ENCODE measurements around the gene FTO.

The FTO gene

DNA sequence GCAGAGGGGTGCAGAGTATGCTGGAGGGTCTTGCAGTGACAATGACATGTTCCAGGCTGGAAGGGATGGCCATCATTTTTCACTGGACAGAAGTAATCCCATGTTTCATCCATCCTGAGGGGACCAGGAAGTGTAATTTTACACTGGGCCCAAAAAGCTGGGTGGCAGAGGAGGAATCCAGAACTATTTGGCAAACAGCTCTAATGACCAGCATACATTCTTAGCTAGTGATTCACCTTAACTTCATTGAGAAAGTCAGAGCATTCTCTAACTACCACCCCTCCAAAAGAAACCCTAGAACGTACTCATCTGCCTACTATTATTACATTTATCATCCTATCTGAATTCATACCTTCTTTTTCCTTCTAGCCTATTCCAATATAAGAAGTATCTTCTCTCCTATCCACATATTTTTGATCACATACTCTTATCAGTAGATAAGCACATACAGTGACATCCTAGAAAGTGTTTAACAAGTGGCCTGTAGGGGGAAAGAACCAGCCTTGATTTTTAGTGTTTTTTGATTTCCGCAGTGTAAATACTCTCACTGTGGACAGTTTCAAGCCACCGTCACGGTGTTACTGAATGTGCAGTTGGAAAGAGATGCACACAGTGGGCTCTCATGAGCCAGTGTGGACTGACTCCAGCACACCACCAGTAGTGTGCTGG is 118.1 kb downstream of the FTO start:
- no peak overlapping the region for H3K4me3 ChIP-seq (replicated peaks; ENCODE audit: low read depth, low read length)
- TF ChIP-seq, protein P1, sequence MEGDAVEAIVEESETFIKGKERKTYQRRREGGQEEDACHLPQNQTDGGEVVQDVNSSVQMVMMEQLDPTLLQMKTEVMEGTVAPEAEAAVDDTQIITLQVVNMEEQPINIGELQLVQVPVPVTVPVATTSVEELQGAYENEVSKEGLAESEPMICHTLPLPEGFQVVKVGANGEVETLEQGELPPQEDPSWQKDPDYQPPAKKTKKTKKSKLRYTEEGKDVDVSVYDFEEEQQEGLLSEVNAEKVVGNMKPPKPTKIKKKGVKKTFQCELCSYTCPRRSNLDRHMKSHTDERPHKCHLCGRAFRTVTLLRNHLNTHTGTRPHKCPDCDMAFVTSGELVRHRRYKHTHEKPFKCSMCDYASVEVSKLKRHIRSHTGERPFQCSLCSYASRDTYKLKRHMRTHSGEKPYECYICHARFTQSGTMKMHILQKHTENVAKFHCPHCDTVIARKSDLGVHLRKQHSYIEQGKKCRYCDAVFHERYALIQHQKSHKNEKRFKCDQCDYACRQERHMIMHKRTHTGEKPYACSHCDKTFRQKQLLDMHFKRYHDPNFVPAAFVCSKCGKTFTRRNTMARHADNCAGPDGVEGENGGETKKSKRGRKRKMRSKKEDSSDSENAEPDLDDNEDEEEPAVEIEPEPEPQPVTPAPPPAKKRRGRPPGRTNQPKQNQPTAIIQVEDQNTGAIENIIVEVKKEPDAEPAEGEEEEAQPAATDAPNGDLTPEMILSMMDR (IDR thresholded peaks at IDR 0.05; ENCODE audit: low read depth, low read length, missing control alignments) = no peak
- no peak for DNase-seq (ENCODE audit: extremely low read depth, low read depth)

DNA sequence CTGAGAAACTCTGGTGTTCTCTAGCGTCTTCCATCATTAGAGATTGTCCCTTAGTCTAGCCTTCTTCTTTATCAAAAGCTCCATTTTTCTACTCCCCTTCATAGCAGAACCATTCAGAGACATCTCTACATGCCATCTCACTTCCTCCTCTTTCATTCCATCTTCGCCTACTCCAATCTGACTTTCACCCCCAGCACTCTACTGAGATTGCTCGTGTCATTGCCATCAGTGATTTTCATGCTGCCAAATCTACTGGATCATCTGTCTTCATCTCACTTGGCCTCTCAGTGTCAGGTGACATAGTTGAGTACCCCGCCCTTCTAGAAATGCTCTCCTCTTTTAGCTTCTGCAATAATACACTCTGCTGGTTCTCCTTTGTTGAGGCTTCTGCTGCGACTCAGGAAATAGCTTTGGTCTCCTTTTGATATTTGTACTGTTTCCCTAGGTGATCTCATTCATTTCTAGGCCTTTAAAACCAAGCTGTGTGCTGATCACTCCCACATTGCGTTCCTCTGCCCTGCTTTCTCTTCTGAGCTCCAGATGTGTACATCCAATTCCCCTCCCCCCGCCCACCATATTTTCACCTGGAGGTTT is 119.1 kb downstream of the FTO start:
- TF ChIP-seq, protein P1 (IDR thresholded peaks at IDR 0.05; ENCODE audit: low read depth, low read length, missing control alignments) = no peak
- H3K4me3 ChIP-seq (replicated peaks; ENCODE audit: low read depth, low read length) = no peak overlapping the region
- no peak for DNase-seq (ENCODE audit: extremely low read depth, low read depth)

DNA sequence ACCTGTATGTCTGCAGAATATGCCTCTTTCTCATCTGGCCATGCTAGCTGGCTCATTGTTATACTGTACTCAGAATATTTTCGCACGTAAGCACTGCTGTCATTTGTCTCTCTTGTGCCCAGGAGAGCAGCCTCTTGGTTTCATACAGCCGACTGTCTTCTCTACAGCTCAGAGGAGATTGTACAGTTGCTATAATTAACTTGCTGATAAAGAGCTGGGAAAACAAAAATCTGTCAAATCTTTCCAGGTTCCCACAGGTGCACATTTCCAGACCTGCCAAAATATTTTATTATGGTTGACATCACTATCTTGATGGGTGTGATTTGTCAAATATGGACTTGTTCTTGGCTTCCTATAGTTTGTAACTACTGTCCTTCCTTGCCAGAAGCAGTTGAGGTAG is 122.7 kb downstream of the FTO start:
- DNase-seq (ENCODE audit: extremely low read depth, low read depth) = no peak
- TF ChIP-seq, protein P1 (IDR thresholded peaks at IDR 0.05; ENCODE audit: low read depth, low read length, missing control alignments) = no peak
- no peak overlapping the region for H3K4me3 ChIP-seq (replicated peaks; ENCODE audit: low read depth, low read length)

DNA sequence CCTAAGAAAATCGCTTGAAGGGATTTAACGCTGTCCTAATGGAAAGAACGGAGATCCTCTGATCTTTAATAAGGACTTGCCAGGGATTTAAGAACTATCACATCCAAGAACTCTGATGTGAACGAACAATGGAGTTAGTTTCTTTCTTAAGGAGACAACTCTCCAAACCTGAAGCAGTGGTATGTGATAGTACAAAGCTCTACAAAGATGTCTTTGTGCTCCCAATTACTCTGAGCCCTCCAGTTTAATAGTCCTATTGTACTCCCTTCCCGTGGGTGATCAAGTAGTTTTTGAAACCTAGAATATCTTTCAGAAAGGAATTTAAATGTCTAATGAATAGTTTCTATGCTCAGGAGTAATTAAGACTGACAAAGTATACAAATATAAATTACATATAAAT is 123.8 kb downstream of the FTO start:
- TF ChIP-seq, protein P1 (IDR thresholded peaks at IDR 0.05; ENCODE audit: low read depth, low read length, missing control alignments) = no peak
- no peak overlapping the region for H3K4me3 ChIP-seq (replicated peaks; ENCODE audit: low read depth, low read length)
- DNase-seq (ENCODE audit: extremely low read depth, low read depth) = no peak

DNA sequence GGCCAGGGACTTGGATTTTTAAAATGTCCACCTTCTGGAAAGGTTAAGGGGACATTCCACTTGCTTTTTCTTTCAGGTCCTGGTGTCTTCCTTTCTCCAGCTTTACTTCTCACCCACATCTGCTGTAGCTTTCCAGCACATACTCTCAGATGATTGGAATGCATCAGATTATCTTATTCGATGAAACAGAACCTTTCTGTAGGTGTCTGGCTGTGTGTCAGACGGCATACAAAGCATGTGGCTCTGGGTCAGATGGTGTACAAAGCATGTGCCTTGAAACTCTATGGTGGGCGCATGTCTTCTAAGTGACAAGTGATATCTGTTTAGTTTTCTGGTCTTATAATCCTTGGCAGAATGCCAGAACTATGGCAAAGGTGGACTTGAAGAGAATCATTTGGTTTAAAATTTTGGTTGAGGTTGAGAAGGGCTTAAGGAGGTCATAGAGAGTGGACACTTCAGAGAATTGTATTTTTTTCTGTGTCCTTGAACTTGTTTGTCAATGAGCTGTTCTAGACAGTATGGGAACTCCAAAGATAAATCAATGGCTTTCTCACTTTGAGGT is 125.3 kb downstream of the FTO start:
- no peak overlapping the region for H3K4me3 ChIP-seq (replicated peaks; ENCODE audit: low read depth, low read length)
- TF ChIP-seq, protein P1 (IDR thresholded peaks at IDR 0.05; ENCODE audit: low read depth, low read length, missing control alignments) = no peak
- no peak for DNase-seq (ENCODE audit: extremely low read depth, low read depth)

DNA sequence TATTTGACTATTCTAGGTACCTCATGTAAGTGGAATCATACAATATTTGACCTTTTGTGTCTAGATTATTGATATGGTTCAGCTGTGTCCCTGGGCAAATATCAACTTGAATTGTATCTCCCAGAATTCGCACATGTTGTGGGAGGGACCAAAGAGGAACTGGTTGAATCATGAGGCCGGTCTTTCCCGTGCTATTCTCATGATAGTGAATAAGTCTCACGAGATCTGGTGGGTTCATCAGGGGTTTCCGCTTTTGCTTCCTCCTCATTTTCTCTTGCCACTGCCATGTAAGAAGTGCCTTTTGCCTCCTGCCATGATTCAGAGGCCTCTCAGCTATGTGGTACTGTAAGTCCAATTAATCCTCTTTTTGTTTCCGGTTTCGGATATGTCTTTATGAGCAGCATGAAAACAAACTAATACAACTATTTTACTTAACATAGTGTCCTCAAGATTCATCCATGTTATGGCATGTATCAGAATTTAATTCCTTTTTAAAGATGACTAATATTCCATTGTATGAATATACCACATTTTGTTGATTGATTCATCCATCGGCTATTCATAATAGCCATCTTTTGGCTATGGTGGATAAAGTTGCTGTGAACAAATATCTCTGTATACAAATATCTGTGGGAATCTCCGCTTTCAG is 129.1 kb downstream of the FTO start:
- H3K4me3 ChIP-seq (replicated peaks; ENCODE audit: low read depth, low read length) = no peak overlapping the region
- TF ChIP-seq, protein P1 (IDR thresholded peaks at IDR 0.05; ENCODE audit: low read depth, low read length, missing control alignments) = no peak
- no peak for DNase-seq (ENCODE audit: extremely low read depth, low read depth)

Data from HFF-Myc (cell line).